HEK293 (cell line): ENCODE data around the gene EXOSC5.

Experiments
- KLF17 ChIP-seq: fragments of 450-650 bp; formaldehyde crosslinking; IDR thresholded peaks from 2 replicates; pipeline ENCODE4 v1.5.1; 2016; ENCODE audit warnings: missing biosample characterization, missing genetic modification characterization
- ZBTB8A ChIP-seq: fragments of 450-650 bp; formaldehyde crosslinking; IDR thresholded peaks from 2 replicates; pipeline ENCODE4 v1.5.1; 2016; ENCODE audit warnings: missing biosample characterization, missing genetic modification characterization
- ZNF529 ChIP-seq: fragments of 450-650 bp; formaldehyde crosslinking; IDR thresholded peaks from 2 replicates; pipeline ENCODE4 v1.5.1; 2017; ENCODE audit warnings: missing genetic modification characterization, missing biosample characterization; ENCODE audit not compliant: insufficient replicate concordance
- ZNF548 ChIP-seq: fragments of 450-650 bp; formaldehyde crosslinking; IDR thresholded peaks from 2 replicates; pipeline ENCODE4 v1.5.1; 2016; ENCODE audit warnings: missing biosample characterization, missing genetic modification characterization
- TF ChIP-seq, protein P1 (sequence below): fragments of 450-650 bp; formaldehyde crosslinking; IDR thresholded peaks from 2 replicates; pipeline ENCODE4 v1.5.1; 2016; ENCODE audit warnings: missing biosample characterization, missing genetic modification characterization
- TF ChIP-seq, protein P2 (sequence below): fragments of 450-650 bp; formaldehyde crosslinking; IDR thresholded peaks from 2 replicates; pipeline ENCODE4 v1.5.1; 2016; ENCODE audit warnings: missing biosample characterization, missing genetic modification characterization, borderline replicate concordance
- TF ChIP-seq, protein P3 (sequence below): fragments of 450-650 bp; formaldehyde crosslinking; IDR thresholded peaks from 2 replicates; pipeline ENCODE4 v1.5.1; 2016; ENCODE audit warnings: missing biosample characterization, missing genetic modification characterization

DNA sequence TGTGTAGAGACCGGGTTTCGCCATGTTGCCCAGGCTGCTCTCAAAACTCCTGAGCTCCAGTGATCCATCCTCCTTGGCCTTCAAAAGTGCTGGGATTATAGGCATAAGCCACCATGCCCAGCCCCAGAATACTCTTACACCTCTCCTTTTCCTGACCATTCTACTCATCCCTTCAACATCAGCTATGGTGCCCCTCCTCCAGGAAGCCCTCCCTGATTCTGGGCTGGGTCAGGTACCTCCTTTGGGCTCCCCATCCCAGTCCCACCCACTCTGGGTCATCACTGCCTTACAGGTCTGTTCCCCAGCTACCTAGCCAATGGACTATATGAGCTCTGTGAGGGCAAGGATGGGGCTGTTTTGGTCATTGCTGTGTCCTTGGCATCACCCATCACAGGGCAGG lies 53.0 kb downstream of the EXOSC5 start:
- TF ChIP-seq, protein P1, sequence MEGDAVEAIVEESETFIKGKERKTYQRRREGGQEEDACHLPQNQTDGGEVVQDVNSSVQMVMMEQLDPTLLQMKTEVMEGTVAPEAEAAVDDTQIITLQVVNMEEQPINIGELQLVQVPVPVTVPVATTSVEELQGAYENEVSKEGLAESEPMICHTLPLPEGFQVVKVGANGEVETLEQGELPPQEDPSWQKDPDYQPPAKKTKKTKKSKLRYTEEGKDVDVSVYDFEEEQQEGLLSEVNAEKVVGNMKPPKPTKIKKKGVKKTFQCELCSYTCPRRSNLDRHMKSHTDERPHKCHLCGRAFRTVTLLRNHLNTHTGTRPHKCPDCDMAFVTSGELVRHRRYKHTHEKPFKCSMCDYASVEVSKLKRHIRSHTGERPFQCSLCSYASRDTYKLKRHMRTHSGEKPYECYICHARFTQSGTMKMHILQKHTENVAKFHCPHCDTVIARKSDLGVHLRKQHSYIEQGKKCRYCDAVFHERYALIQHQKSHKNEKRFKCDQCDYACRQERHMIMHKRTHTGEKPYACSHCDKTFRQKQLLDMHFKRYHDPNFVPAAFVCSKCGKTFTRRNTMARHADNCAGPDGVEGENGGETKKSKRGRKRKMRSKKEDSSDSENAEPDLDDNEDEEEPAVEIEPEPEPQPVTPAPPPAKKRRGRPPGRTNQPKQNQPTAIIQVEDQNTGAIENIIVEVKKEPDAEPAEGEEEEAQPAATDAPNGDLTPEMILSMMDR (tag by site-specific recombination): no peak
- TF ChIP-seq ZNF529 (no peak), ZBTB8A (tag by site-specific recombination) (no peak), ZNF548 (tag by site-specific recombination) (no peak), KLF17 (no peak)
- TF ChIP-seq, protein P2, sequence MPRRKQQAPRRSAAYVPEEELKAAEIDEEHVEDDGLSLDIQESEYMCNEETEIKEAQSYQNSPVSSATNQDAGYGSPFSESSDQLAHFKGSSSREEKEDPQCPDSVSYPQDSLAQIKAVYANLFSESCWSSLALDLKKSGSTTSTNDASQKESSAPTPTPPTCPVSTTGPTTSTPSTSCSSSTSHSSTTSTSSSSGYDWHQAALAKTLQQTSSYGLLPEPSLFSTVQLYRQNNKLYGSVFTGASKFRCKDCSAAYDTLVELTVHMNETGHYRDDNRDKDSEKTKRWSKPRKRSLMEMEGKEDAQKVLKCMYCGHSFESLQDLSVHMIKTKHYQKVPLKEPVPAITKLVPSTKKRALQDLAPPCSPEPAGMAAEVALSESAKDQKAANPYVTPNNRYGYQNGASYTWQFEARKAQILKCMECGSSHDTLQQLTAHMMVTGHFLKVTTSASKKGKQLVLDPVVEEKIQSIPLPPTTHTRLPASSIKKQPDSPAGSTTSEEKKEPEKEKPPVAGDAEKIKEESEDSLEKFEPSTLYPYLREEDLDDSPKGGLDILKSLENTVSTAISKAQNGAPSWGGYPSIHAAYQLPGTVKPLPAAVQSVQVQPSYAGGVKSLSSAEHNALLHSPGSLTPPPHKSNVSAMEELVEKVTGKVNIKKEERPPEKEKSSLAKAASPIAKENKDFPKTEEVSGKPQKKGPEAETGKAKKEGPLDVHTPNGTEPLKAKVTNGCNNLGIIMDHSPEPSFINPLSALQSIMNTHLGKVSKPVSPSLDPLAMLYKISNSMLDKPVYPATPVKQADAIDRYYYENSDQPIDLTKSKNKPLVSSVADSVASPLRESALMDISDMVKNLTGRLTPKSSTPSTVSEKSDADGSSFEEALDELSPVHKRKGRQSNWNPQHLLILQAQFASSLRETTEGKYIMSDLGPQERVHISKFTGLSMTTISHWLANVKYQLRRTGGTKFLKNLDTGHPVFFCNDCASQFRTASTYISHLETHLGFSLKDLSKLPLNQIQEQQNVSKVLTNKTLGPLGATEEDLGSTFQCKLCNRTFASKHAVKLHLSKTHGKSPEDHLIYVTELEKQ: no peak
- TF ChIP-seq, protein P3, sequence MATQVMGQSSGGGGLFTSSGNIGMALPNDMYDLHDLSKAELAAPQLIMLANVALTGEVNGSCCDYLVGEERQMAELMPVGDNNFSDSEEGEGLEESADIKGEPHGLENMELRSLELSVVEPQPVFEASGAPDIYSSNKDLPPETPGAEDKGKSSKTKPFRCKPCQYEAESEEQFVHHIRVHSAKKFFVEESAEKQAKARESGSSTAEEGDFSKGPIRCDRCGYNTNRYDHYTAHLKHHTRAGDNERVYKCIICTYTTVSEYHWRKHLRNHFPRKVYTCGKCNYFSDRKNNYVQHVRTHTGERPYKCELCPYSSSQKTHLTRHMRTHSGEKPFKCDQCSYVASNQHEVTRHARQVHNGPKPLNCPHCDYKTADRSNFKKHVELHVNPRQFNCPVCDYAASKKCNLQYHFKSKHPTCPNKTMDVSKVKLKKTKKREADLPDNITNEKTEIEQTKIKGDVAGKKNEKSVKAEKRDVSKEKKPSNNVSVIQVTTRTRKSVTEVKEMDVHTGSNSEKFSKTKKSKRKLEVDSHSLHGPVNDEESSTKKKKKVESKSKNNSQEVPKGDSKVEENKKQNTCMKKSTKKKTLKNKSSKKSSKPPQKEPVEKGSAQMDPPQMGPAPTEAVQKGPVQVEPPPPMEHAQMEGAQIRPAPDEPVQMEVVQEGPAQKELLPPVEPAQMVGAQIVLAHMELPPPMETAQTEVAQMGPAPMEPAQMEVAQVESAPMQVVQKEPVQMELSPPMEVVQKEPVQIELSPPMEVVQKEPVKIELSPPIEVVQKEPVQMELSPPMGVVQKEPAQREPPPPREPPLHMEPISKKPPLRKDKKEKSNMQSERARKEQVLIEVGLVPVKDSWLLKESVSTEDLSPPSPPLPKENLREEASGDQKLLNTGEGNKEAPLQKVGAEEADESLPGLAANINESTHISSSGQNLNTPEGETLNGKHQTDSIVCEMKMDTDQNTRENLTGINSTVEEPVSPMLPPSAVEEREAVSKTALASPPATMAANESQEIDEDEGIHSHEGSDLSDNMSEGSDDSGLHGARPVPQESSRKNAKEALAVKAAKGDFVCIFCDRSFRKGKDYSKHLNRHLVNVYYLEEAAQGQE (tag by site-specific recombination): no peak
